ENCODE results near the gene SAV1. TPM values are rescaled to one million over a fixed set of nuclear protein-coding genes. Genes with fewer than 3 reads are reported as not detected.

SAV1 gene
- total RNA-seq, 3 donors from 2014 or later = 17.0 to 29.0 (median 18.0) TPM

DNA sequence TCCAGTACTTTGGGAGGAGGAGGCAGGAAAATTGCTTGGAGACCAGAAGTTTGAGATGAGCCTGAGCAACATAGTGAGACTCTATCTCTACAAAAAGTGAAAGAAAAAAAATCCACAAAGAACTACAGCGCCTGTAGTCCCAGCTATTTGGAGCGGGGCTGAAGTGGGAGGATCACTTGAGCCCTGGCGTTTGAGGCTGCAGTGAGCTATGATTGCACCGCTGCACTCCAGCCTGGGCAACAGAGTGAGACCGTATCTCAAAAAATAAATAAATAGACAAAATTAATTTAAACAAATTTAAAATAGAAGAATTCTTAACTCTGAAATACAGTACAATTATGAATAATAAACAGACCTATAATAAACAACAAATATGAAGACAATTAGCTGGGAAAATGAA is 67.3 kb downstream of the SAV1 start:
- TF ChIP-seq, protein P1, sequence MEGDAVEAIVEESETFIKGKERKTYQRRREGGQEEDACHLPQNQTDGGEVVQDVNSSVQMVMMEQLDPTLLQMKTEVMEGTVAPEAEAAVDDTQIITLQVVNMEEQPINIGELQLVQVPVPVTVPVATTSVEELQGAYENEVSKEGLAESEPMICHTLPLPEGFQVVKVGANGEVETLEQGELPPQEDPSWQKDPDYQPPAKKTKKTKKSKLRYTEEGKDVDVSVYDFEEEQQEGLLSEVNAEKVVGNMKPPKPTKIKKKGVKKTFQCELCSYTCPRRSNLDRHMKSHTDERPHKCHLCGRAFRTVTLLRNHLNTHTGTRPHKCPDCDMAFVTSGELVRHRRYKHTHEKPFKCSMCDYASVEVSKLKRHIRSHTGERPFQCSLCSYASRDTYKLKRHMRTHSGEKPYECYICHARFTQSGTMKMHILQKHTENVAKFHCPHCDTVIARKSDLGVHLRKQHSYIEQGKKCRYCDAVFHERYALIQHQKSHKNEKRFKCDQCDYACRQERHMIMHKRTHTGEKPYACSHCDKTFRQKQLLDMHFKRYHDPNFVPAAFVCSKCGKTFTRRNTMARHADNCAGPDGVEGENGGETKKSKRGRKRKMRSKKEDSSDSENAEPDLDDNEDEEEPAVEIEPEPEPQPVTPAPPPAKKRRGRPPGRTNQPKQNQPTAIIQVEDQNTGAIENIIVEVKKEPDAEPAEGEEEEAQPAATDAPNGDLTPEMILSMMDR (IDR thresholded peaks at IDR 0.05) = no peak
- ATAC-seq (no peak), DNase-seq (no peak)
- Histone ChIP-seq H3K36me3 (ENCODE audit: low read depth) (no peaks in the 10 kb centered on the region), H3K9me3 (no peaks in the 10 kb centered on the region), H3K4me1 (ENCODE audit: low read depth) (no peaks in the 10 kb centered on the region), H3K4me3 (no peak overlapping the region)
- intact Hi-C loops (cut with DNase I, micrococcal nuclease) = loop anchor here in 1 of 2 donors (10.0 kb wide), 1 partner anchor 174 kb away; no protein-coding TSS in a partner anchor

DNA sequence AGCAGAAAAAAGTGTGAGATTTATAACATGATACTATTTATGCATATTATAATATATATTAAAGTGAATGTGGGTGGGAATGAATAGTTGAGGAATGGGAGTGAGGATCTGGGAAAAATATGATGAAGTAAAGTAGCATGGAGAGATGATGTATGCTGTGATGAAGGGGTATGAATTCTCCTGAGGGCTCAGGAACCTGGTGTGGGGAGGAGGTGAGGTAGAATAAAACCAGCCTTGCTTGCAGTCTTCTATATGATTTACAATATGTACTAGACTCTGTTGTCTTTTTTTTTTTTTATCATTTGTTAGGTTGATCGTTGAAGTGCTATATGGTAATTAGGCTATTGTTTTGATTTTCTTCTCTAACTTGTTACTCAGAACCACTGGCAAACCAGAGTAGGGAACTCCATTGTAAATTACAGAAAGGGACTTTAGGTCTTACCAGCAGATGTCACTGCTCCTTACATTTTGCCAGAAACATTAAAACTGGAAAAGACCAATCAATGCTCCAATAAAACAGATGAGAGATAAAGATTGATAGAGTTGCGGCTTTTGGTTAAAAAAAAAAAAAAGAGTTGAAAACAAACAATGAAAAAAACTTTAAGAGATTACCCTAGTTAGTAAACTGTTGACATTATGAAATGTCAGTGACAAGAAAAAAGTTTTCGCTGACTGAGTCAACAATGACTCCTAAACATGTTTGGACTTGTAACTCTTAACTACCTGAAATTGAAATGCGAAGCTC is 68.2 kb downstream of the SAV1 start:
- Histone ChIP-seq H3K9me3 (no peaks in the 10 kb centered on the region), H3K4me3 (no peak overlapping the region), H3K36me3 (ENCODE audit: low read depth) (no peaks in the 10 kb centered on the region), H3K4me1 (ENCODE audit: low read depth) (no peaks in the 10 kb centered on the region)
- intact Hi-C loops (cut with DNase I, micrococcal nuclease) = loop anchor here in 1 of 2 donors (10.0 kb wide), 1 partner anchor 175 kb away; no protein-coding TSS in a partner anchor
- peak; percentile 57 for ATAC-seq
- peak in 1 of 3 donors; percentile 24 for DNase-seq
- TF ChIP-seq, protein P1 (IDR thresholded peaks at IDR 0.05) = no peak

DNA sequence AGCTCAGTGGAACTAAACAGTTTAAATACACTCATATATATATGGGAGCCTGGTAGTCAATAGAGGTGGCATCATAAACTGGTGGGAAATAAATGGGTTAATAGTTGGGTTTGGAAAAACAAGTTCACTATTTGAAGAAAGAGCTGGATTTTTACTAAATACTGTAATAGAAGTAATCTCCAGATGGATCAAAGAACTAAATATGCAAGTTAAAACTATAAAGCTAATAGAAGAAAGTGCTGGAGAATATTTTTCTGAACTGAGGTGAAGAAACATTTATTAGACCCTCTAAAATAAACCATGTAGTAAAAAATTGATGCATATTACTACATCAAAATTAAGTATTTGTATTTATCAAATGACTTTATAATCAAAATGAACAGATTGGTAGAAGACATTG is 69.3 kb downstream of the SAV1 start:
- ATAC-seq = no peak
- Histone ChIP-seq H3K9me3 (no peaks in the 10 kb centered on the region), H3K4me3 (no peak overlapping the region), H3K36me3 (ENCODE audit: low read depth) (no peaks in the 10 kb centered on the region), H3K4me1 (ENCODE audit: low read depth) (no peaks in the 10 kb centered on the region)
- intact Hi-C loops (cut with DNase I, micrococcal nuclease) = no loop called here
- TF ChIP-seq, protein P1 (IDR thresholded peaks at IDR 0.05) = no peak
- DNase-seq = no peak

DNA sequence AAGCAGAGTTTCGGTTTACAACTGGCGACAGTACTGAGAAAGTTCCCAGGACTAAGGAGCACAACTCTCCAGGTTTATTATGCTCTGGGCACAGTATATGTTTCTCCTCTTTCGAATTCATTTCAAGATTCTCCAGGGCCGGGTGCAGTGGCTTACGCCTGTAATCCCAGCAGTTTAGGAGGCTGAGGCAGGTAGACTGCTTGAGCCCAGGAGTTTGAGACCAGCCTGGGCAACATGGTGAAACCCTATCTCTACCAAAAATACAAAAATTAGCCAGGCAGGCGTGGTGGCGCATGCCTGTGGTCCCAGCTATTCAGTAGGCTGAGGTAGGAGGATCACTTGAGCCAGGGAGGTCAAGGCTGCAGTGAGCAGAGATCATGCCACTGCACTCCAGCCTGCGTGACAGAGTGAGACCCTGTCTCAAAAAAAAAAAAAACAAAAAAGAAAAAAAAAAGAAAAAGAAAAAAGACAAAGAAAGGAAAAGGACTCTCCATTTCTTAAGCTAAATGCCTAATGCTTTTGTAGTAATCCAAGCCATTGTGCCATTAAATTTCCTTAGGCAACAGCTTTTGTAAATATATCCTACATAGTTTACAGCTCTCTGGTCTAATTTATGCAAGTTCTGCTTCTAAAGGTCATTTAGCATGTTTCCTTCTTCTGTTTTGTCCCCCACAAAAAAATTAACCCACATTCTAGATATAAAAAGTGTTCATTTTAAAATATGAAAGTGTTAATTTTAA is 73.4 kb downstream of the SAV1 start:
- no peaks in the 10 kb centered on the region for H3K4me1 ChIP-seq (ENCODE audit: low read depth)
- intact Hi-C loops (cut with DNase I, micrococcal nuclease) = no loop called here
- no peaks in the 10 kb centered on the region for H3K36me3 ChIP-seq (ENCODE audit: low read depth)
- H3K9me3 ChIP-seq = no peaks in the 10 kb centered on the region
- TF ChIP-seq, protein P1 (IDR thresholded peaks at IDR 0.05) = no peak
- DNase-seq (no peak), ATAC-seq (no peak)
- H3K4me3 ChIP-seq = no peak overlapping the region

DNA sequence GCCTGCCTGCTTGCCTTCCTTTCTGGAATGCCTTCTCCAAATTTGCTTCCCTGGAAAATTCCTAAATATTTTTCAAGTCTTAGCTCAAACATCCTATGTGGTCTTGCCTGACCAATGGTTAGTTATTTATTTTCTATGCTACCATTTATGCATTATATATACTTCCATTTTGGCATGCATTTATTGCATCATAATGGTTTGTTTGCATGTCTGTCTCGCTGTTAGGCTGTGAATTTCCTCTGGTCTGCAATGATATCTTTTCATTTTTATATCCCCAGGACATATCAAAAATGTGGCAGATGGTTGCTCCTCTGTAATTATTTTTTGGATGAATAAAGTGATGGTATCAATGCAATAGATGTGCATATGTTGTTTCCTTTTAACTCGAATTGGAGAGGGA is 77.6 kb downstream of the SAV1 start:
- no peaks in the 10 kb centered on the region for H3K36me3 ChIP-seq (ENCODE audit: low read depth)
- ATAC-seq (no peak), DNase-seq (no peak)
- no peaks in the 10 kb centered on the region for H3K9me3 ChIP-seq
- TF ChIP-seq, protein P1 (IDR thresholded peaks at IDR 0.05) = no peak
- intact Hi-C loops (cut with DNase I, micrococcal nuclease) = no loop called here
- H3K4me1 ChIP-seq (ENCODE audit: low read depth) = no peaks in the 10 kb centered on the region
- no peak overlapping the region for H3K4me3 ChIP-seq

Other genes starting within 250 kb of the SAV1 start
- 10 to 100 TPM; 42.2 to 65.8 (median 45.3) TPM for gene MAP4K5, start 135.7 kb downstream of the SAV1 start, total RNA-seq
- 10 to 100 TPM; 12.0 to 15.1 (median 13.1) TPM for gene ATL1, start 108.2 kb downstream of the SAV1 start, total RNA-seq
- gene NIN, start 162.9 kb upstream of the SAV1 start, total RNA-seq = 10 to 100 TPM; 20.5 to 36.3 (median 27.9) TPM
- gene ABHD12B, start 203.7 kb upstream of the SAV1 start, total RNA-seq = 10 to 100 TPM in 2 of 3 donors, 1 to 10 TPM in 1; 3.1 to 16.2 (median 14.2) TPM